ENCODE results near the gene APBB3.

APBB3 gene

DNA sequence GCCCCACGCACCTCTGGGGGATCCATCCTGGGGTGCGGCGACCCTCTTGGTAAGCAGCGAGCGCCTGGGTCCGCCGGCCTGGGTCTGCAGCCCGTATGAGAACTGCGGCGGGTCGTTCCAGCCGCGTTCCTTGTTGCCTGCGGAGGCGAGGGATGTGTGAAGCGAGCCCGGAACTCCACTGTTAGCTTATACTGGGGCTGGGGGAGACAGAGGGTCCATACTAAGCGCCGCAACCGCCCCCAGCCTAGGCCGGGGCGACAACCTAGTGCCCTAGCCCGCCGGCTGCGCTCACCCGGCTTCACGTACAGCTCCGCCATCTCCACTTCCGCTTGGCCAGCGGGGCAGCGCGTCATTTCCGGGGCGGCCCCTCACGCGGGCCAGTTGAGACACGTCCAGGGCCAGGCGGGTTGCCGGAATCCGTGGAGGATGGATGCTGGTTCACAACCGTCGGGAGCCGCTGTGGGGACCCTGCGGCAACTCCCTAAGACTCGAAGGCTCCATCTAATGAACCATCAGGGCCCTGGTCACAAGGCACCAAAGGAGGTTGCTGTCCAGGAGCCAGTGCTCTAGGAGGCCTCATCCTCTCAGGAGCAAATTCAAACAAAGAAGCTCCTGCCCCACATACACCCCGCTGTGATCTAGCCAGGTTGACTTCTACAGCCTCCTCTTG is 7.1 kb downstream of the APBB3 start, which contains the start of gene SRA1:
TSS of gene SRA1 (minus strand) at position 338 of the 670 bp plus-strand sequence. CDS start at position 317, 21 bp downstream.
- H3K36me3 ChIP-seq: peaks cover 35% of the 10 kb centered on the region
- no peaks in the 10 kb centered on the region for H3K9me3 ChIP-seq (ENCODE audit: severe bottlenecking)
- peak within 1 kb of the TSS; percentile 83 for H3K4me3 ChIP-seq (ENCODE audit: low read depth, low read length)
- H3K27me3 ChIP-seq (ENCODE audit: insufficient read depth, low read depth, severe bottlenecking): no peaks in the 10 kb centered on the region
- TF ChIP-seq, protein P1, sequence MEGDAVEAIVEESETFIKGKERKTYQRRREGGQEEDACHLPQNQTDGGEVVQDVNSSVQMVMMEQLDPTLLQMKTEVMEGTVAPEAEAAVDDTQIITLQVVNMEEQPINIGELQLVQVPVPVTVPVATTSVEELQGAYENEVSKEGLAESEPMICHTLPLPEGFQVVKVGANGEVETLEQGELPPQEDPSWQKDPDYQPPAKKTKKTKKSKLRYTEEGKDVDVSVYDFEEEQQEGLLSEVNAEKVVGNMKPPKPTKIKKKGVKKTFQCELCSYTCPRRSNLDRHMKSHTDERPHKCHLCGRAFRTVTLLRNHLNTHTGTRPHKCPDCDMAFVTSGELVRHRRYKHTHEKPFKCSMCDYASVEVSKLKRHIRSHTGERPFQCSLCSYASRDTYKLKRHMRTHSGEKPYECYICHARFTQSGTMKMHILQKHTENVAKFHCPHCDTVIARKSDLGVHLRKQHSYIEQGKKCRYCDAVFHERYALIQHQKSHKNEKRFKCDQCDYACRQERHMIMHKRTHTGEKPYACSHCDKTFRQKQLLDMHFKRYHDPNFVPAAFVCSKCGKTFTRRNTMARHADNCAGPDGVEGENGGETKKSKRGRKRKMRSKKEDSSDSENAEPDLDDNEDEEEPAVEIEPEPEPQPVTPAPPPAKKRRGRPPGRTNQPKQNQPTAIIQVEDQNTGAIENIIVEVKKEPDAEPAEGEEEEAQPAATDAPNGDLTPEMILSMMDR (IDR thresholded peaks at IDR 0.05; ENCODE audit: low read depth, low read length): no peak
- DNase-seq: peak; percentile 92
- peak within 1 kb of the TSS; percentile 87 for H3K27ac ChIP-seq

DNA sequence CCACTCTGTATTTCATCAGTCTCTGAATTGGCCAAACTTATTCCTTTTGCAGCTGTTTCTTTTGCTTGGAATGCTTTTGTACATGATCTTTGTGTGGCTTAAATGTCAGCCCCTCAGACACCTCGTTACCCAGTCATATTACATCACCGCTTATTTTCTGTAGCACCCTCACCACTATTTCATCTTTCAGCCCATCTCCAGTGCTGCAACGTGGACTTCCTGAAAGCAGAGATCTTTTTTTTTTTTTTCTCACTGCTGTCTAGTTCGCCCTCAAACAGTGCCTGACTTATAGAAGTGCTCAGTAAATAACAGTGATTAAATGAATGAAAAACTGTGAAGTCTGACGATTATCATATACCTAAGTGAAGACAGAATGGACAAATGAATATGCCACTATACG is 8.0 kb downstream of the APBB3 start:
- peak overlapping the region; percentile 83 for H3K4me3 ChIP-seq (ENCODE audit: low read depth, low read length)
- peak overlapping the region; percentile 87; the same call in 1 of the 2 replicates for H3K27ac ChIP-seq
- peaks cover 43% of the 10 kb centered on the region for H3K36me3 ChIP-seq
- TF ChIP-seq, protein P1 (IDR thresholded peaks at IDR 0.05; ENCODE audit: low read depth, low read length): no peak
- DNase-seq: no peak
- H3K9me3 ChIP-seq (ENCODE audit: severe bottlenecking): no peaks in the 10 kb centered on the region
- no peaks in the 10 kb centered on the region for H3K27me3 ChIP-seq (ENCODE audit: insufficient read depth, low read depth, severe bottlenecking)

DNA sequence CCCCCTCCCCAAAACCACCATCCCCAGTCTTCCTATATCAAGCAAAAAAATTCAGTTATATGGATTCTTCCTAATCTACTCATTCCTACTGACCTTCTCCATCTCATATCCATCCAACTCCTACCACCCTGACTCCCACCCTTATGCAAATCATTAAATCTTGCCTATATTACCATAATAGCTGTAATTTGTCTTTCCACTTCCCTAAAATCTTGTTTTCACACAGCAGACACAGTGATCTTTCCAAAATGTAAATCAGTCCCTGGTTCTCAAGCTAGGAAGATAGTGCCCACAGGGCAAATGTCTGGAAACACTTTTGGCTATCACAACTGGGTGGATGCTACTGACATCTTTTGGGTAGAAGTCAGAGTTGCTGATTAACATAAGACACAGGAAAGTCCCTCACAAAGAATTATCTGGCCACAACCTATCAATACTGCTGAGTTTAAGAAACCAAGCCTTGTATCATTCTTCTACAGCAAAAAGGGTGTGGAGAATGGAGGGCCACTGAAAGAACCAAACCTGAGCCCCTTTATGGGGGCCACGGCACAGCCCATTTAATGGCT is 8.6 kb downstream of the APBB3 start:
- H3K27me3 ChIP-seq (ENCODE audit: insufficient read depth, low read depth, severe bottlenecking): no peaks in the 10 kb centered on the region
- H3K4me3 ChIP-seq (ENCODE audit: low read depth, low read length): no peak overlapping the region
- no peaks in the 10 kb centered on the region for H3K9me3 ChIP-seq (ENCODE audit: severe bottlenecking)
- peaks cover 48% of the 10 kb centered on the region for H3K36me3 ChIP-seq
- TF ChIP-seq, protein P1 (IDR thresholded peaks at IDR 0.05; ENCODE audit: low read depth, low read length): no peak
- no peak overlapping the region for H3K27ac ChIP-seq
- DNase-seq: no peak

DNA sequence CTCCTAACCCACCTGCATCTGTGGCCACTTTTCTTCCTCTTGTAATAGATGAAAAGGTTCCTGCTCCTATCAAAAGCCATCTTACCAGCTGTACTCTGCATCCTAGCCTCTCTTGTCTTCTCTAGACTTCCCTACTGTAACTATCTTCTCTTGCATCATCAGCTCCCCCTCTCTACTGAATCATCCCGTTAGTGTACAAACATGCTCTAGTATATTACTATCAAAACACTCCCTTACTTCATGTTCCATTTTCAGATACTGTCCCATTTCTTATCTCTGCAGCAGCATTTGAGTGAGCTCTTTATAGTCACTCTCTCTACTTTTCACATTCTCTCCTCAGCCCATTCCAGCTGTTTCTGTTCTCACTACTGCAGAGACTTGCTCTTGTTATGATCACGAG is 9.9 kb downstream of the APBB3 start:
- TF ChIP-seq, protein P1 (IDR thresholded peaks at IDR 0.05; ENCODE audit: low read depth, low read length): no peak
- Histone ChIP-seq H3K27me3 (ENCODE audit: insufficient read depth, low read depth, severe bottlenecking) (no peaks in the 10 kb centered on the region), H3K27ac (no peak overlapping the region), H3K36me3 (peaks cover 56% of the 10 kb centered on the region), H3K4me3 (ENCODE audit: low read depth, low read length) (no peak overlapping the region), H3K9me3 (ENCODE audit: severe bottlenecking) (no peaks in the 10 kb centered on the region)
- DNase-seq: no peak

DNA sequence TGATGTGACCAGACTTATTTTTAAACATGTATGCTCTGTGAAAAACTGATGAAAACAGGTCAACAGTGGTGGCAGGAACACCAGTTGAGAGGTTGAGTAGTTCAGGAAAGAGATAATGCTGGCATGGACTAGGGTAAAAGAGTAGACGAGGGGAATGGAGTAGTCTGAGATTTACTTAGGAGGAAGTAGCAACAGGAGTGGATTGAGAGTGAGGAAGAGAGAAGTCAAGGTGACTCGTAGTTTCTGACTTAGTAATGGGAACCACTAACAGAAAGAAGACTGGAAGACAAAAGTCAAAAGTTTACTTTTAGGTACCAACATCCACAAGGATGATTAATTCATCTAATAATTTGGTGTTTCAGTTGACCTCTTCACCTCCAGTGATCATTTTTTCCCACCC is 10.7 kb downstream of the APBB3 start:
- Histone ChIP-seq H3K36me3 (peaks cover 63% of the 10 kb centered on the region), H3K4me3 (ENCODE audit: low read depth, low read length) (no peak overlapping the region)

More for the DNA sequence above, 10.7 kb downstream of the APBB3 start:
- Histone ChIP-seq H3K27me3 (ENCODE audit: insufficient read depth, low read depth, severe bottlenecking) (no peaks in the 10 kb centered on the region), H3K27ac (no peak overlapping the region), H3K9me3 (ENCODE audit: severe bottlenecking) (no peaks in the 10 kb centered on the region)
- TF ChIP-seq, protein P1 (IDR thresholded peaks at IDR 0.05; ENCODE audit: low read depth, low read length): no peak
- no peak for DNase-seq
